Fibroblast of skin of right quadriceps (primary cell): ENCODE results near the gene LMNB1.
A peak's percentile ranks its signal among the peaks of the same experiment; 100 is the strongest.
"Not testable (repeated sequence)": the region's sequence is repeated elsewhere in the genome, so short reads cannot be mapped to it uniquely, and the experiment has no call there.

ENCODE experiments used
- DNase-seq: peaks from one replicate; pipeline ENCODE4 v3.0.0-alpha.2; 2013

Gene LMNB1

GRCh38 chr5:126778675-126779403, 1.9 kb downstream of the LMNB1 start:
- DNase-seq: no peak

DNA sequence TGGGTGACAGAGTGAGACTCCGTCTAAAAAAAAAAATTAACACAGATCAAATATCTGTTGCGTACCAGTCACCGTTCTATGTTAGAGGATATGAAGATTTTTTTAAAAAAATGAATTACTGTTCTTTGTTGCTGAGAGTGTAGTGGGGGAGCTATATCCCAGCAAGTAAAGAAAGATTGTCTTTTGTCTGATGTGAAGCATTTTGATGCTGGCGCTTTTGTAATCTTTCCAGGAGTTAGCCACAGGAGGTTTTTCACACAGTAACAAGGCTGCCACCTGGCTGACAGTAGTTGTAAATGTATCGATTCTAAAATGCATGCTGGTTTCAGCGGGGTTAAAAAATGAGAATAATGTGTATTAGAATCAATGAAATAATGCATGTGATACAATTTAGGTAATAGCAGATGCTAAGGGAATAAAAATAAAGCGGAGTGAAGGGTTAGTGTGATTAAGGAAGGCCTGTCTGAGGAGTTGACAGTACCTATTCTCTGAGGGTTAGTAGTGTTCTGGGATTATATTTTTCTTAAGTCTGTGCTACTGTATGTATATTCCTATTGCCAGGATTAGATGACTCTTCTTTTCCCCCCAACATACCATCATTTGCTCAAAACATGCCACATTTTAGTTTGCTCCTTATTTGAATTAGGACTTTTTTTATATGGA, 3.4 kb downstream of the LMNB1 start:
- DNase-seq: peak; percentile 75

- not testable (repeated sequence) for DNase-seq
Observed at GRCh38 chr5:126788409-126788808, 11.5 kb downstream of the LMNB1 start.

DNA sequence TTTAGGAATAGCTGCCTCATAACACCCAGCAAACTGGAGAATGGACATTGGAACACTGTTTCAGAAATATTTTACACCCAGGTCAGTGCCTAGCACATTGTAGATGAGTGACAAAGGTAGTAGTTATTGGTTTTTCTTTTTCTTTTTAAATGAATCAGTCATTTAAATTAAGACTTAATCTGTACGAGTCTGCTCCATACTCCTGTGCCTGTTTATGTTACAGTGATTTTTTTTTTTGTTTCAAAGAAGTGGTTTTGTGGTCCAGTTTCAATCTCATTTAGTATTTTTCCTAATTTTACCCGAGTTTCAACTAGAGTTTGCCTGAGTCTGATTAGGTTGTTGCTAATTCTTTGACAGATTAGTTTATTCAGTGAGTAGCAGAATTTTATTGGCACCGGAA, 16.2 kb downstream of the LMNB1 start:
- no peak for DNase-seq

- DNase-seq: not testable (repeated sequence)
Observed at GRCh38 chr5:126793648-126794047, 16.7 kb downstream of the LMNB1 start.

- no peak for DNase-seq
Observed at GRCh38 chr5:126794157-126794828, 17.4 kb downstream of the LMNB1 start.

DNA sequence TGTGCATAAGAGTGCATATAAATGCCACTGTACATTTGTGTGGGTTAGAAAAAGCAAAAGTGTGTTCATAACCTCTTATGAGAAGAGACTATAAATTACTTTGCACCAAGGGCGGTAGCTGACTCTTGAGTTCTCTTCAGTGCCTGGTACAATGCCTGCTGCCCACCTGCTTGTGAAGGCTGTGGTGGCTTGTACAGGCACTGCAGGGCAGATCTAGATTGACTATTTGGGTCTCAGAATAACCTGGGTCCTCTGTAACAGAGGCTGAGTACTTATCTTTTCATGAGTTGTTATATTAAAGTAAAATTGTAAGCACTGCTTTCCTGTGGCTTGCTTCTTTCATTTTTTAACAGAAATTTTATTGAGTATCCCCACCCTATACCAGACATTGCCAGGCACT, 22.8 kb downstream of the LMNB1 start:
- DNase-seq: no peak

GRCh38 chr5:126801174-126801991, 24.4 kb downstream of the LMNB1 start:
- DNase-seq: no peak

DNA sequence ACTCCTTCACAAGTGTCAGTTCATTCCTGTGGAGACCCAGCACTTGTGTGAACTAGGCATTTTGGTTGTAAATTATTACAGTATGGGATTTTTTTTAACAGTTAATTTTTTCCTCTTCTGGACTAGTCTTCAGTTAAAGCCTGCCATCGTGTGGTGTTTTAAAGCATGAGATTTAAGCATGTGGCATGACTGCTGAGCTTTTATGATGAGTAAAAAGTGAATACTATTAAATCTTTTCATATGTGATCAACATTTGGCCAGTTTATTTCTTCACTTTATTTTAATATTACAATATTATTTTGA, 25.0 kb downstream of the LMNB1 start:
- DNase-seq: peak; percentile 53

DNA sequence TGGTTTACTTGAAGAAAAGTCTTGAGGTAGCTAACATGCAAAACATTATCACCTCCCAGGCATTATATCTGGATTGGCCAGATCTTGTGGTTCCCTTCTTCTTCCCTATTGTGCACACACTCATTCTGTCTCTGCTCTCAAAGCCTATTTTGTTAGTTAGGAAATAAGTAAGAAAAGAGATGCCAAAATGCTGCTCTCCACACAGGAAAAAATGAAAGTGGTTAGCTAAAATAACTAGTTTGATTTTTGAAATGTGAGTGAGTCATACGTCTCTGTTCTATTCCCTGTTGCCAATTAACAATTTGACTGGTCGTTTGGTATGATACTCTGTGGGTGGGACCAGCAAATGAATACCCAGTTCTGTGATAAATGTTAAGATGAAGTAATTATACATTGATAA, 28.1 kb downstream of the LMNB1 start:
- DNase-seq: peak; percentile 67

DNA sequence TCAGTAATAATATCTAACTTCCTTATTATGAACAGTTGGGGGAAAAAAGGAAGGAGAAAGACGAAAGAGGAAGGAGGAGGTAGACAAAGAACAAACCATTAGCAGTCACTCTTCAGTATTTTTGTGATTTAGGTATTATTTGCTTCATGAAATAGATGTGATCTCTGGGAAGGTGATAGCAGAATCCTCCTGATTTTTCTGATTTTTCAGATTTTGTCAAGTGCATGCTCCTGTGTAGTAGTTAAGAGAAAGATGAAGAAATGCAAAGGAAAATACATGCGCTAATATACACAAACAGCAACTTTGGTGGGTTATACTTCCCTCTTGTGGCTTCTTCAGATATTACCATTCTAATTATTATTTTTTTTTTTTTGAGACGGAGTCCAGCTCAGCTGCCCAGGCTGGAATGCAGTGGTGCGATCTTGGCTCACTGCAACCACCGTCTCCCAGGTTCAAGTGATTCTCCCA, 31.6 kb downstream of the LMNB1 start:
- DNase-seq: peak; percentile 44

GRCh38 chr5:126809916-126810315, 33.0 kb downstream of the LMNB1 start:
- no peak for DNase-seq

- DNase-seq: no peak
Observed at GRCh38 chr5:126810596-126811380, 33.9 kb downstream of the LMNB1 start.

DNA sequence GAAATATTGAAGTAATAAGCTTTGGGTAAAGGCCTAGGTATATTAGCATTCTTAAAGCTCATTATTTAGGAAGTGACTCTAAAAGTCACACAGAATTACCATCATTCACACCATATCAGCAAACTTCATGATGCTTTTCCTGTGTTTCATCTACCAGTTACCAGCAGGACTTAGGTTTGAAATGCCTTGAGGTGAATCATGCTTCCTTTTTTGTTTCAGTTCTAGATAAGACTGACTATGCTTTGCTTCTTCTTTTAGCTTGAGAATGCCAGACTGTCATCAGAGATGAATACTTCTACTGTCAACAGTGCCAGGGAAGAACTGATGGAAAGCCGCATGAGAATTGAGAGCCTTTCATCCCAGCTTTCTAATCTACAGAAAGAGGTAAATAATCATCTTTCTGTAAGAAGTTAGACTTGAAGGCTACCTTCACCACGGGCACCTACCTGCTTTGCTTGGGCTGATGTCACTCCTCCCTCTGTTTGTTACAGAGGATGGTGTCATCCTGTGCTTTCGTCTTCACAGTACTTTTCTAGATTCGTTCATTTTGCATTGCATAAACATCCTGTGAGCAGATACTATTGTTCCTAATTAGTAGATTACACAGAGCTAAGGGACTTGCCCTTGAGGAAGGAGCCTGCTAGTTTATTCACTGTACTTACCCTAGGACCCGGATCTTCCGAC, 34.7 kb downstream of the LMNB1 start:
- DNase-seq: peak; percentile 50

GRCh38 chr5:126812199-126812570, 35.2 kb downstream of the LMNB1 start:
- DNase-seq: no peak

DNA sequence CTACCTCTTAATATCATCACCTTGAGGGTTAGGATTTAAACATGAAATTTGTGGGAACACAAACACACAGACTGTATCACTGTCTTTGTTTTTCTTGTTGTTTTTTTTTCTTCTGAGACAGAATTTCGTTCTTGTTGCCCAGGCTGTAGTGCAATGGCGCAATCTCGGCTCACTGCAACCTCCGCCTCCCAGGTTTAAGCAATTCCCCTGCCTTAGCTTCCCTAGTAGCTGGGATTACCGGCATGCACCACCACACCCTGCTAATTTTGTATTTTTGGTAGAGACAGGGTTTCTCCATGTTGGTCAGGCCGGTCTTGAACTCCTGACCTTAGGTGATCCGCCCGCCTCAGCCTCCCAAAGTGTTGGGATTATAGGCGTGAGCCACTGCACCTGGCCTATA, 36.9 kb downstream of the LMNB1 start:
- not testable (repeated sequence) for DNase-seq

- DNase-seq: peak; percentile 16
Observed at GRCh38 chr5:126814721-126815404, 37.9 kb downstream of the LMNB1 start.

GRCh38 chr5:126816649-126817048, 39.7 kb downstream of the LMNB1 start:
- DNase-seq: no peak

GRCh38 chr5:126818736-126819135, 41.8 kb downstream of the LMNB1 start:
- no peak for DNase-seq

DNA sequence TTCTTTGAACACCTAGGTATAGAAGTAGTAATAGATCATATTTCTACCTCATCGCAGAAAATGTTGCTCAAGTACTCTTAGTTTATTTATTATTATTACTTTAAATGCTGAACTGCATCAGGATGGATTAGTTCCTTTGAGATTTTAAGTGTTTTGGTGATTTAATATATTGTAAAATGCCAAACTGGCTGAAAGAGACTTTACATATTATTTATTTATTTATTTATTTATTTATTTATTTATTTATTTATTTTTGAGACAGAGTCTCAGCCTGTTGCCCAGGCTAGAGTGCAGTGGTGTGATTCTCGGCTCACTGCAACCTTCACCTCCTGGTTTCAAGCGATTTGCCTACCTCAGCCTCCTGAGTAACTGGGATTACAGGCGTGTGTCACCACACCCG, 42.3 kb downstream of the LMNB1 start:
- no peak for DNase-seq

DNA sequence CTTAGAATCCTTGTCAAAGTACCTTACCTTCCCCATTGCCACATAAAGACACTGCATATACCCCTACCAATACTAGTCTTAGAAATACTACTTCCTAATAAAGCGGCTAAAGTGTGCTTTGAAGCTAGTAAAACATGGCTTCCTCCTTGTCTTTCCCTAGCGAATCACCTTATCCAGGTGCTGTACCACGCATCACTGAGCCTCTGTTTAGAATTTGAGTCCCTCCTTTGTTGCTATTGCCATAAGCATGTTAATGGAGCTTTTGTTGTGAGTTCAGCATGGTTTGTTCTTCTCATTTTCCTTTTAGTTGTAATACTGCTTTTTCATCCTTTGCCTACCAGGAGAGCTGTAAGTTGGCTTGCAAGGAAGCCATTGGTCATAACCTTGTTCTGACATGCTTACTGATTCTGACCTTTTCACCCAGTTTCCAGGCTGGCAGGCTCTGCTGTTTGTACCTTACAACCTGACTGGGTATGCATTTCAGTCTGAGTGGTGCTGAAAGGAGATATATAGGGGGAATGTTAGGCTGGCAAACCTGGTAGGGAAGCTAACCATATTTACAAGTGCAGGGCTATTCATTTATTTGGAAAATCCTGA, 49.8 kb downstream of the LMNB1 start:
- DNase-seq: no peak
